Astrocyte of the hippocampus (primary cell): ENCODE results near the gene DAZAP1.

Experiments
- DNase-seq: peaks from one replicate; pipeline ENCODE4 v3.0.0; 2011; ENCODE audit warnings: low read depth, low spot score

The DAZAP1 gene

GRCh38 chr19:1407528-1408299 is at the start of gene DAZAP1:
Gene DAZAP1, plus strand, starts transcription at chr19:1407586. Its CDS starts 188 bp downstream, at chr19:1407774.
- no peak for DNase-seq

- peak; percentile 26 for DNase-seq
These were observed 47.1 kb upstream of the DAZAP1 start for GRCh38 chr19:1360126-1360817.

- peak; percentile 92 for DNase-seq
These were observed 46.4 kb upstream of the DAZAP1 start for GRCh38 chr19:1360818-1361461.

GRCh38 chr19:1361601-1362386 is 45.6 kb upstream of the DAZAP1 start:
- peak; percentile 83 for DNase-seq

GRCh38 chr19:1362387-1363257 is 44.8 kb upstream of the DAZAP1 start:
- no peak for DNase-seq

GRCh38 chr19:1363599-1363998 is 43.8 kb upstream of the DAZAP1 start:
- DNase-seq: no peak

- peak; percentile 27 for DNase-seq
These were observed 43.2 kb upstream of the DAZAP1 start for GRCh38 chr19:1364070-1364704.

GRCh38 chr19:1365319-1366269 is 41.8 kb upstream of the DAZAP1 start:
- DNase-seq: peak; percentile 64

- DNase-seq: no peak
These were observed 41.1 kb upstream of the DAZAP1 start for GRCh38 chr19:1366296-1366695.

GRCh38 chr19:1366899-1367870 is 40.2 kb upstream of the DAZAP1 start:
- DNase-seq: no peak

GRCh38 chr19:1369214-1369805 is 38.1 kb upstream of the DAZAP1 start:
- no peak for DNase-seq

GRCh38 chr19:1370579-1371361 is 36.6 kb upstream of the DAZAP1 start:
- no peak for DNase-seq

GRCh38 chr19:1373042-1373533 is 34.3 kb upstream of the DAZAP1 start:
- no peak for DNase-seq

- peak; percentile 84 for DNase-seq
These were observed 33.7 kb upstream of the DAZAP1 start for GRCh38 chr19:1373534-1374249.

GRCh38 chr19:1374250-1374577 is 33.2 kb upstream of the DAZAP1 start:
- no peak for DNase-seq

GRCh38 chr19:1376415-1376805 is 31.0 kb upstream of the DAZAP1 start:
- no peak for DNase-seq
